B cell (primary cell): Measurements from ENCODE around the gene CT47B1. TPM values are rescaled to one million over a fixed set of nuclear protein-coding genes. Genes with fewer than 3 reads are reported as not detected.

Experiments used
- ATAC-seq: fragments of 200-7000 bp; cut with Tn5 transposase; one replicate; pipeline ENCODE4 v1.10.0; 2021; ENCODE audit warnings: low read depth, mild to moderate bottlenecking, moderate number of reproducible peaks, moderate library complexity
- CTCF ChIA-PET: fragments of 350-600 bp; sonication (Branson Sonifier 250); formaldehyde crosslinking; loops from one replicate; lab custom pipeline; 2021; ENCODE audit warnings: antibody characterized with exemption, inconsistent platforms; lab: Charles Lee
- POLR2A ChIA-PET: fragments of 350-600 bp; sonication (Branson Sonifier 250); formaldehyde crosslinking; loops from one replicate; lab custom pipeline; 2021; ENCODE audit warnings: antibody characterized with exemption; lab: Charles Lee
- DNase-seq: peaks from one replicate; pipeline ENCODE4 v3.0.0; 2013
- H2AFZ ChIP-seq: 2 replicates; pipeline ENCODE4 v1.6.1; 2012; ENCODE audit warnings: mild to moderate bottlenecking, low read depth, low read length; ENCODE audit not compliant: insufficient read depth, poor library complexity, severe bottlenecking
- H3K27ac ChIP-seq, 2 donors: 1 replicate in 1 of 2; 2 replicates in 1 of 2; pipeline ENCODE4 v1.5.1; 2012 to 2013; ENCODE audit warnings: low read length in 2 of 2, mild to moderate bottlenecking in 2 of 2, moderate library complexity in 1 of 2
- H3K27me3 ChIP-seq, 4 experiments: fragments of 200-600 bp in 1 of 4; sonication (generic) in 1 of 4; replicated peaks in 1 of 4; 1 replicate in 2 of 4; 2 replicates in 2 of 4; pipeline versions ENCODE4 v1.6.1 to v1.7.0; 2013 to 2016; ENCODE audit warnings: low read length in 3 of 4, mild to moderate bottlenecking in 2 of 4, mixed read lengths in 1 of 4, moderate library complexity in 1 of 4; ENCODE audit not compliant: insufficient read depth in 4 of 4, control insufficient read depth in 3 of 4; ENCODE audit errors: control extremely low read depth in 1 of 4
- H3K36me3 ChIP-seq, 2 experiments: replicated peaks in 1 of 2; 1 replicate in 1 of 2; 2 replicates in 1 of 2; pipeline versions ENCODE4 v1.6.1 to v1.7.1; 2013; ENCODE audit warnings: low read length in 1 of 2; ENCODE audit not compliant: insufficient read depth in 2 of 2, control insufficient read depth in 1 of 2; ENCODE audit errors: control extremely low read depth in 1 of 2, extremely low read depth in 1 of 2
- H3K4me1 ChIP-seq, 2 donors: fragments of 200-600 bp in 1 of 2; sonication (generic) in 1 of 2; 1 replicate in 1 of 2; 2 replicates in 1 of 2; pipeline versions ENCODE4 v1.5.1 to v1.6.1; 2013 to 2017; ENCODE audit warnings: low read length in 2 of 2; ENCODE audit not compliant: control insufficient read depth in 2 of 2, insufficient read depth in 2 of 2
- H3K4me2 ChIP-seq: replicated peaks from 2 replicates; pipeline ENCODE3; 2012; ENCODE audit warnings: mild to moderate bottlenecking, low read depth, low read length; ENCODE audit not compliant: poor library complexity, severe bottlenecking
- H3K4me3 ChIP-seq, 5 experiments: fragments of 200-600 bp in 1 of 5; sonication (generic) in 1 of 5; 1 replicate in 3 of 5; 2 replicates in 2 of 5; pipeline versions ENCODE4 v1.5.1 to v1.7.0; 2011 to 2016; ENCODE audit warnings: low read length in 4 of 5, mild to moderate bottlenecking in 4 of 5, low read depth in 2 of 5, control low read depth in 1 of 5, moderate library complexity in 1 of 5; ENCODE audit not compliant: insufficient read depth in 1 of 5; ENCODE audit errors: control extremely low read depth in 1 of 5, extremely low read depth in 1 of 5
- H3K79me2 ChIP-seq: fragments of 200-600 bp; sonication (generic); one replicate; pipeline ENCODE4 v1.6.0; 2016; ENCODE audit warnings: low read length; ENCODE audit not compliant: control insufficient read depth, insufficient read depth
- H3K9ac ChIP-seq: fragments of 200-600 bp; sonication (generic); 2 replicates; pipeline ENCODE4 v1.6.1; 2017; ENCODE audit warnings: mild to moderate bottlenecking, low read length, moderate library complexity
- H3K9me3 ChIP-seq, 3 donors: one replicate each; pipeline versions ENCODE4 v1.6.1 to v1.7.1; 2013; ENCODE audit warnings: low read length in 2 of 3; ENCODE audit not compliant: control insufficient read depth in 2 of 3, insufficient read depth in 1 of 3; ENCODE audit errors: control extremely low read depth in 1 of 3
- H4K20me1 ChIP-seq: 2 replicates; pipeline ENCODE4 v1.6.0; 2012; ENCODE audit warnings: mild to moderate bottlenecking, low read length; ENCODE audit not compliant: insufficient read depth, control insufficient read depth, poor library complexity, severe bottlenecking
- H3K27ac Mint-ChIP-seq: one replicate; pipeline ENCODE4 v1.8.0; 2021; ENCODE audit warnings: mixed read lengths
- H3K27me3 Mint-ChIP-seq: one replicate; pipeline ENCODE4 v1.8.0; 2021; ENCODE audit warnings: mixed read lengths
- H3K4me1 Mint-ChIP-seq: one replicate; pipeline ENCODE4 v1.8.0; 2021; ENCODE audit warnings: mixed read lengths
- H3K4me3 Mint-ChIP-seq: one replicate; pipeline ENCODE4 v1.8.0; 2021; ENCODE audit warnings: mixed read lengths
- H3K9me3 Mint-ChIP-seq: one replicate; pipeline ENCODE4 v1.8.0; 2022; ENCODE audit warnings: mixed read lengths; ENCODE audit not compliant: insufficient read depth
- CTCF ChIP-seq: fragments of 200-600 bp; IDR thresholded peaks from one replicate; pipeline ENCODE4 v1.8.0; 2022; ENCODE audit warnings: antibody characterized with exemption, mild to moderate bottlenecking
- EZH2 ChIP-seq: IDR thresholded peaks from 2 replicates; pipeline ENCODE4 v1.6.1; 2012; ENCODE audit warnings: borderline replicate concordance, low read depth, mild to moderate bottlenecking, moderate library complexity, low read length; ENCODE audit not compliant: insufficient read depth, poor library complexity, severe bottlenecking
- intact Hi-C: fragments of 100-400 bp; cut with micrococcal nuclease; formaldehyde crosslinking; loops from one replicate; pipeline ENCODE4 v1.10.0; 2022
- polyA plus RNA-seq: library from polyadenylated mRNA; depleted of rRNA; stranded (reverse); fragments of >200 nt; gene quantifications from 2 replicates; pipeline ENCODE4 v1.2.3, GENCODE V29; 2012
- small RNA-seq: library from RNA; depleted of rRNA; stranded (forward); fragments of <200 nt; gene quantifications from one replicate; pipeline ENCODE3, GENCODE V24; 2012; ENCODE audit warnings: low replicate concordance, low read depth; ENCODE audit not compliant: insufficient read length
- total RNA-seq, 2 donors: library from RNA; stranded (reverse); fragments of 120-200 nt in 1 of 2; gene quantifications; 1 replicate in 1 of 2; 2 replicates in 1 of 2; pipeline versions ENCODE4 v1.2.3 to v1.2.4, GENCODE V29; 2013 to 2022

CT47B1 gene
- total and polyA plus RNA-seq, 2 donors (not counting 1 experiment from before 2014, with no cell fraction given), result not detected

GRCh38 chrX:120823556-120823955 is 52.1 kb downstream of the CT47B1 start:
- Histone ChIP-seq H3K27ac (no peak overlapping the region), H3K4me2 (no peak overlapping the region), H3K9ac (no peak overlapping the region), H3K9me3 (no peaks in the 10 kb centered on the region), H4K20me1 (no peaks in the 10 kb centered on the region), H3K4me3 (no peak overlapping the region), H3K36me3 (no peaks in the 10 kb centered on the region), H3K4me1 (no peaks in the 10 kb centered on the region), H2AFZ (no peak overlapping the region), H3K79me2 (no peaks in the 10 kb centered on the region), H3K27me3 (no peaks in the 10 kb centered on the region)
- ChIA-PET CTCF (no interaction called here), POLR2A (no interaction called here)
- no peaks in the 10 kb centered on the region for H3K9me3 Mint-ChIP-seq
- TF ChIP-seq CTCF, result no peak
- no peak for TF ChIP-seq EZH2
- intact Hi-C loops, result no loop called here
- H3K4me3 Mint-ChIP-seq, result no peak overlapping the region
- no peak overlapping the region for H3K27ac Mint-ChIP-seq
- H3K27me3 Mint-ChIP-seq, result no peaks in the 10 kb centered on the region
- H3K4me1 Mint-ChIP-seq, result no peaks in the 10 kb centered on the region
- no peak for DNase-seq
- no peak for ATAC-seq

Small RNA genes lying within 50 kb of the gene (small RNA-seq; reads per million reads assigned to genes)
- not detected for gene AC008162.1

Other genes with a start within 250 kb of the CT47B1 start
- 11.6 and 13.6 TPM in 2 replicates for gene C1GALT1C1, start 245.8 kb downstream of the CT47B1 start, total RNA-seq
- gene C1GALT1C1, start 245.8 kb downstream of the CT47B1 start, polyA plus RNA-seq, result 2.9 and 3.6 TPM in 2 replicates
- gene CT47A11, start 61.3 kb upstream of the CT47B1 start, total RNA-seq, result not detected in 2 replicates
- not detected in 2 replicates for gene CT47A11, start 61.3 kb upstream of the CT47B1 start, polyA plus RNA-seq
- gene CT47A10, start 66.2 kb upstream of the CT47B1 start, total RNA-seq, result not detected in 2 replicates
- gene CT47A10, start 66.2 kb upstream of the CT47B1 start, polyA plus RNA-seq, result not detected in 2 replicates
- not detected in 2 replicates for gene CT47A9, start 71.0 kb upstream of the CT47B1 start, total RNA-seq
- not detected in 2 replicates for gene CT47A9, start 71.0 kb upstream of the CT47B1 start, polyA plus RNA-seq
- not detected in 2 replicates for gene CT47A8, start 75.9 kb upstream of the CT47B1 start, total RNA-seq
- gene CT47A8, start 75.9 kb upstream of the CT47B1 start, polyA plus RNA-seq, result not detected in 2 replicates
- not detected in 2 replicates for gene CT47A7, start 80.7 kb upstream of the CT47B1 start, total RNA-seq
- gene CT47A7, start 80.7 kb upstream of the CT47B1 start, polyA plus RNA-seq, result not detected in 2 replicates
- not detected in 2 replicates for gene CT47A6, start 85.6 kb upstream of the CT47B1 start, total RNA-seq
- not detected in 2 replicates for gene CT47A6, start 85.6 kb upstream of the CT47B1 start, polyA plus RNA-seq
- gene CT47A5, start 90.5 kb upstream of the CT47B1 start, total RNA-seq, result not detected in 2 replicates
- gene CT47A5, start 90.5 kb upstream of the CT47B1 start, polyA plus RNA-seq, result not detected in 2 replicates
- gene CT47A4, start 95.3 kb upstream of the CT47B1 start, total RNA-seq, result not detected in 2 replicates
- not detected in 2 replicates for gene CT47A4, start 95.3 kb upstream of the CT47B1 start, polyA plus RNA-seq
- not detected in 2 replicates for gene CT47A3, start 100.2 kb upstream of the CT47B1 start, total RNA-seq
- not detected in 2 replicates for gene CT47A3, start 100.2 kb upstream of the CT47B1 start, polyA plus RNA-seq
- gene CT47A2, start 105.1 kb upstream of the CT47B1 start, total RNA-seq, result not detected in 2 replicates
- gene CT47A2, start 105.1 kb upstream of the CT47B1 start, polyA plus RNA-seq, result not detected in 2 replicates
- not detected in 2 replicates for gene CT47A1, start 109.9 kb upstream of the CT47B1 start, total RNA-seq
- not detected in 2 replicates for gene CT47A1, start 109.9 kb upstream of the CT47B1 start, polyA plus RNA-seq
- gene GLUD2, start 171.7 kb upstream of the CT47B1 start, total RNA-seq, result 0.24 and 0.42 TPM in 2 replicates
- gene GLUD2, start 171.7 kb upstream of the CT47B1 start, polyA plus RNA-seq, result 0.17 and 0.19 TPM in 2 replicates